Panc1 (cell line): Measurements from ENCODE around the gene SF3B6.

Experiments
- POLR2AphosphoS5 ChIP-seq: IDR thresholded peaks from 2 replicates; pipeline ENCODE4 v1.6.1; 2012; ENCODE audit warnings: mild to moderate bottlenecking, low read depth, low read length, moderate library complexity
- REST ChIP-seq, 2 experiments: IDR thresholded peaks; 2 replicates each; pipeline ENCODE4 v1.6.1; 2011 to 2012; ENCODE audit warnings: low read depth in 2 of 2, control low read depth in 1 of 2, low read length in 1 of 2, mild to moderate bottlenecking in 1 of 2, moderate library complexity in 1 of 2; ENCODE audit not compliant: insufficient read depth in 1 of 2
- SIN3A ChIP-seq: IDR thresholded peaks from 2 replicates; pipeline ENCODE4 v1.6.1; 2012; ENCODE audit warnings: low read depth, mild to moderate bottlenecking, low read length, moderate library complexity, borderline replicate concordance; ENCODE audit not compliant: insufficient read depth
- TCF7L2 ChIP-seq: IDR thresholded peaks from 2 replicates; pipeline ENCODE4 v1.6.1; 2011; ENCODE audit warnings: mild to moderate bottlenecking, low read depth, low read length, inconsistent platforms
- TF ChIP-seq, protein P1 (sequence below): fragments of 450-650 bp; IDR thresholded peaks from 2 replicates; pipeline ENCODE4 v1.5.1; 2017; ENCODE audit warnings: mild to moderate bottlenecking

DNA sequence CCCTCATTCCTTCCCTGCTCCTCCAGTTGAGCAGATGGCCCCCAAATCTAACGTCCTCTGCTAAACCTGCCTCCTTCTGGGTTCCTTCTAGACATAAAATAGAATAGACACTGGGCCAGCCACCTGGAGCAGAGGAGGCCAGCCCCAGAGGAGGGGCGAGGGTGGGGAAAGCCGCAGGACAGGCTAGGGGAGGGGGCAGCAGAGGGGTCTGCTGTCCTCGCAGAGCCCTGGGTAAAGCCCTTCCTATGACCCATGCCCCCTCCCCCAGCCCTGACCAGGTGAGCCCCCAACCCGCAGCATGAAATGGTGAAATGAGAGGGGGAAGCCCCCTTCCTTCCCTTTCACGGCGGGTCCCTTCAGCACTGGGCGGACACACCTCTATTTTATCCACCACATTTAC, 58.4 kb downstream of the SF3B6 start:
- TF ChIP-seq, protein P1, sequence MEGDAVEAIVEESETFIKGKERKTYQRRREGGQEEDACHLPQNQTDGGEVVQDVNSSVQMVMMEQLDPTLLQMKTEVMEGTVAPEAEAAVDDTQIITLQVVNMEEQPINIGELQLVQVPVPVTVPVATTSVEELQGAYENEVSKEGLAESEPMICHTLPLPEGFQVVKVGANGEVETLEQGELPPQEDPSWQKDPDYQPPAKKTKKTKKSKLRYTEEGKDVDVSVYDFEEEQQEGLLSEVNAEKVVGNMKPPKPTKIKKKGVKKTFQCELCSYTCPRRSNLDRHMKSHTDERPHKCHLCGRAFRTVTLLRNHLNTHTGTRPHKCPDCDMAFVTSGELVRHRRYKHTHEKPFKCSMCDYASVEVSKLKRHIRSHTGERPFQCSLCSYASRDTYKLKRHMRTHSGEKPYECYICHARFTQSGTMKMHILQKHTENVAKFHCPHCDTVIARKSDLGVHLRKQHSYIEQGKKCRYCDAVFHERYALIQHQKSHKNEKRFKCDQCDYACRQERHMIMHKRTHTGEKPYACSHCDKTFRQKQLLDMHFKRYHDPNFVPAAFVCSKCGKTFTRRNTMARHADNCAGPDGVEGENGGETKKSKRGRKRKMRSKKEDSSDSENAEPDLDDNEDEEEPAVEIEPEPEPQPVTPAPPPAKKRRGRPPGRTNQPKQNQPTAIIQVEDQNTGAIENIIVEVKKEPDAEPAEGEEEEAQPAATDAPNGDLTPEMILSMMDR, result no peak
- TF ChIP-seq REST (IDR thresholded peaks at IDR 0.05; ENCODE audit: insufficient read depth in 1 of 2, low read depth in 2 of 2, low read length in 1 of 2) (no peak), SIN3A (no peak), POLR2AphosphoS5 (no peak), TCF7L2 (no peak)
